Measurements from ENCODE around the gene SRD5A1.

GRCh38 chr5:6675784-6676491 lies 42.7 kb downstream of the SRD5A1 start:
- TF ChIP-seq CTCF (IDR thresholded peaks at IDR 0.05), result no peak
- TF ChIP-seq POLR2A (IDR thresholded peaks at IDR 0.05), result no peak
- no peak for TF ChIP-seq POLR2AphosphoS5 (IDR thresholded peaks at IDR 0.05)

Measured in transverse colon (tissue), 4 donors.